Measurements from ENCODE around the gene VWA5B1.

GRCh38 chr1:20356850-20357459 is 66.3 kb downstream of the VWA5B1 start:
- TF ChIP-seq POLR2A (IDR thresholded peaks at IDR 0.05; ENCODE audit: low read depth, low read length), result no peak
- TF ChIP-seq POU2F2 (IDR thresholded peaks at IDR 0.05; ENCODE audit: low read depth, low read length), result no peak
- TF ChIP-seq POLR2AphosphoS5 (IDR thresholded peaks at IDR 0.05; ENCODE audit: low read depth, low read length), result no peak
- no peak for TF ChIP-seq SPI1 (IDR thresholded peaks at IDR 0.05; ENCODE audit: low read depth, low read length)
- TF ChIP-seq TAF1 (IDR thresholded peaks at IDR 0.05; ENCODE audit: low read depth, low read length), result no peak
- no peak for TF ChIP-seq PAX5 (IDR thresholded peaks at IDR 0.05; ENCODE audit: insufficient read depth, low read length, severe bottlenecking)
